SK-N-SH (cell line): ENCODE measurements around the gene MYOT. TPM values are rescaled to one million over a fixed set of nuclear protein-coding genes. Genes with fewer than 3 reads are reported as not detected.

Source experiments
- CTCF ChIA-PET: fragments of 300-600, 350-600 bp; formaldehyde crosslinking; extraction: SDS; loops from one replicate; lab custom pipeline; 2021; lab: Yijun Ruan, JAX
- POLR2A ChIA-PET: fragments of 350-600 bp; sonication (Branson Sonifier 250); formaldehyde crosslinking; extraction: SDS; loops from one replicate; lab custom pipeline; 2020; ENCODE audit warnings: antibody characterized with exemption, inconsistent platforms; lab: Yijun Ruan, JAX
- DNase-seq: peaks from one replicate; pipeline ENCODE4 v3.0.0; 2012
- H2AFZ ChIP-seq: fragments of 200-600 bp; sonication (generic); 2 replicates; pipeline ENCODE4 v1.8.1; 2016; ENCODE audit warnings: antibody characterized with exemption, mild to moderate bottlenecking, low read depth
- H3F3A ChIP-seq: fragments of 200-600 bp; sonication (generic); replicated peaks from 2 replicates; pipeline ENCODE3; 2016; ENCODE audit warnings: antibody characterized with exemption, mild to moderate bottlenecking; ENCODE audit not compliant: insufficient read depth
- H3K27ac ChIP-seq, 2 experiments: fragments of 200-500 bp in 1 of 2; fragments of 200-600 bp in 1 of 2; sonication (Bioruptor generic) in 1 of 2; sonication (generic), shearing (Covaris generic) in 1 of 2; 2 replicates each; pipeline versions ENCODE4 v1.5.1 to v1.6.1; 2014 to 2016; ENCODE audit warnings: low read depth in 2 of 2, inconsistent platforms in 1 of 2, low read length in 1 of 2, mild to moderate bottlenecking in 1 of 2, mixed read lengths in 1 of 2
- H3K27me3 ChIP-seq: fragments of 200-600 bp; sonication (generic), shearing (Covaris generic); 2 replicates; pipeline ENCODE4 v1.6.1; 2016; ENCODE audit warnings: mixed run types; ENCODE audit not compliant: insufficient read depth
- H3K36me3 ChIP-seq, 2 experiments: fragments of 200-500 bp in 1 of 2; fragments of 200-600 bp in 1 of 2; sonication (Bioruptor generic) in 1 of 2; sonication (generic) in 1 of 2; replicated peaks in 1 of 2; 2 replicates each; pipeline versions ENCODE3 to v1.5.1; 2014 to 2016; ENCODE audit warnings: low read length in 1 of 2, mild to moderate bottlenecking in 1 of 2; ENCODE audit not compliant: insufficient read depth in 2 of 2, control insufficient read depth in 1 of 2
- H3K4me1 ChIP-seq, 2 experiments: fragments of 200-500 bp in 1 of 2; fragments of 200-600 bp in 1 of 2; sonication (Bioruptor generic) in 1 of 2; sonication (generic), shearing (Covaris generic) in 1 of 2; 2 replicates each; pipeline versions ENCODE4 v1.5.1 to v1.6.1; 2014 to 2016; ENCODE audit warnings: low read depth in 1 of 2, low read length in 1 of 2, mixed run types in 1 of 2; ENCODE audit not compliant: insufficient read depth in 2 of 2, control insufficient read depth in 1 of 2
- H3K4me2 ChIP-seq: fragments of 200-600 bp; sonication (generic), shearing (Covaris generic); 2 replicates; pipeline ENCODE4 v1.6.1; 2017; ENCODE audit warnings: mixed run types
- H3K4me3 ChIP-seq, 2 experiments: fragments of 200-500 bp in 1 of 2; fragments of 200-600 bp in 1 of 2; sonication (Bioruptor generic) in 1 of 2; sonication (generic), shearing (Covaris generic) in 1 of 2; 2 replicates each; pipeline versions ENCODE4 v1.5.1 to v1.8.1; 2014 to 2016; ENCODE audit warnings: low read depth in 2 of 2, inconsistent platforms in 1 of 2, low read length in 1 of 2, mild to moderate bottlenecking in 1 of 2, mixed read lengths in 1 of 2, moderate library complexity in 1 of 2
- H3K79me2 ChIP-seq: fragments of 200-600 bp; sonication (generic); 2 replicates; pipeline ENCODE4 v1.8.1; 2017; ENCODE audit warnings: mild to moderate bottlenecking; ENCODE audit not compliant: insufficient read depth
- H3K9ac ChIP-seq: fragments of 200-600 bp; sonication (generic); 2 replicates; pipeline ENCODE4 v1.6.1; 2017; ENCODE audit warnings: mixed run types
- H3K9me2 ChIP-seq: fragments of 200-600 bp; sonication (generic); 2 replicates; pipeline ENCODE4 v1.6.1; 2017; ENCODE audit warnings: mixed run types
- H3K9me3 ChIP-seq: fragments of 200-600 bp; sonication (generic); 2 replicates; pipeline ENCODE4 v1.6.1; 2017; ENCODE audit warnings: mixed run types, mild to moderate bottlenecking, moderate library complexity
- H4K20me1 ChIP-seq: fragments of 200-600 bp; sonication (generic); 2 replicates; pipeline ENCODE4 v1.6.1; 2017; ENCODE audit warnings: mild to moderate bottlenecking, mixed run types; ENCODE audit not compliant: insufficient read depth
- EP300 ChIP-seq, 2 experiments: IDR thresholded peaks; 2 replicates each; pipeline versions ENCODE4 v1.4.0 to v1.6.1; 2012; ENCODE audit warnings: borderline replicate concordance in 1 of 2, low read depth in 1 of 2, low read length in 1 of 2
- EZH2phosphoT487 ChIP-seq: fragments of 200-600 bp; sonication (generic); IDR thresholded peaks from 2 replicates; pipeline ENCODE4 v1.6.1; 2017; ENCODE audit warnings: low read depth, mixed run types, mild to moderate bottlenecking, antibody characterized with exemption, moderate library complexity, borderline replicate concordance
- FOSL2 ChIP-seq: IDR thresholded peaks from 2 replicates; pipeline ENCODE4 v1.4.0; 2012; ENCODE audit warnings: low read depth, mild to moderate bottlenecking, moderate library complexity, borderline replicate concordance
- GABPA ChIP-seq: IDR thresholded peaks from 2 replicates; pipeline ENCODE4 v1.4.0; 2012; ENCODE audit warnings: low read depth, mild to moderate bottlenecking
- GATA2 ChIP-seq: sonication (generic); formaldehyde crosslinking; IDR thresholded peaks from 2 replicates; pipeline ENCODE4 v1.5.0; 2020; ENCODE audit warnings: mild to moderate bottlenecking, missing genetic modification reagents
- NFIC ChIP-seq: IDR thresholded peaks from 2 replicates; pipeline ENCODE4 v1.4.0; 2012; ENCODE audit warnings: borderline replicate concordance
- NRF1 ChIP-seq: IDR thresholded peaks from 2 replicates; pipeline ENCODE4 v1.6.1; 2012; ENCODE audit warnings: low read depth, mild to moderate bottlenecking, low read length
- RAD21 ChIP-seq: IDR thresholded peaks from 2 replicates; pipeline ENCODE4 v1.6.1; 2012; ENCODE audit warnings: mild to moderate bottlenecking, low read length
- RFX5 ChIP-seq: IDR thresholded peaks from 2 replicates; pipeline ENCODE4 v1.6.1; 2012; ENCODE audit warnings: mild to moderate bottlenecking, improper control_type of control experiment, low read length
- RXRA ChIP-seq: IDR thresholded peaks from 2 replicates; pipeline ENCODE4 v1.4.0; 2012; ENCODE audit warnings: low read depth, mild to moderate bottlenecking, borderline replicate concordance
- SIN3A ChIP-seq: IDR thresholded peaks from 2 replicates; pipeline ENCODE4 v1.6.1; 2012; ENCODE audit warnings: low read depth, mild to moderate bottlenecking, low read length, moderate library complexity, borderline replicate concordance
- SMC3 ChIP-seq: IDR thresholded peaks from 2 replicates; pipeline ENCODE4 v1.6.1; 2012; ENCODE audit warnings: low read depth, low read length, improper control_type of control experiment
- WGBS: methylation state at CpG from one replicate; pipeline ENCODE4 v1.1.6; 2017; ENCODE audit warnings: low lambda C conversion rate; 5-methylcytosine and 5-hydroxymethylcytosine counted together
- polyA plus RNA-seq, 3 experiments: library from polyadenylated mRNA; depleted of rRNA; stranded (reverse); fragments of >200 nt; gene quantifications; 2 replicates each; pipeline ENCODE4 v1.2.3, GENCODE V29; 2012
- TF ChIP-seq, protein P1 (sequence below): fragments of 200-600 bp; sonication (generic); IDR thresholded peaks from 2 replicates; pipeline ENCODE4 v1.6.1; 2017; ENCODE audit warnings: antibody characterized with exemption, mild to moderate bottlenecking, moderate library complexity
- TF ChIP-seq, protein P2 (sequence below): IDR thresholded peaks from 2 replicates; pipeline ENCODE4 v1.4.0; 2012; ENCODE audit warnings: low read depth, borderline replicate concordance
- TF ChIP-seq, protein P3 (sequence below): IDR thresholded peaks from 2 replicates; pipeline ENCODE4 v1.6.1; 2012; ENCODE audit warnings: mild to moderate bottlenecking, low read depth, low read length, moderate library complexity

The MYOT gene
- polyA plus RNA-seq, 1 of the 3 experiments (the other 2 are of a cell fraction) = 0.02 TPM

GRCh38 chr5:137891849-137892248 is 24.2 kb downstream of the MYOT start:
- POLR2A ChIA-PET = no interaction called here
- no peak for TF ChIP-seq SMC3
- TF ChIP-seq, protein P1, sequence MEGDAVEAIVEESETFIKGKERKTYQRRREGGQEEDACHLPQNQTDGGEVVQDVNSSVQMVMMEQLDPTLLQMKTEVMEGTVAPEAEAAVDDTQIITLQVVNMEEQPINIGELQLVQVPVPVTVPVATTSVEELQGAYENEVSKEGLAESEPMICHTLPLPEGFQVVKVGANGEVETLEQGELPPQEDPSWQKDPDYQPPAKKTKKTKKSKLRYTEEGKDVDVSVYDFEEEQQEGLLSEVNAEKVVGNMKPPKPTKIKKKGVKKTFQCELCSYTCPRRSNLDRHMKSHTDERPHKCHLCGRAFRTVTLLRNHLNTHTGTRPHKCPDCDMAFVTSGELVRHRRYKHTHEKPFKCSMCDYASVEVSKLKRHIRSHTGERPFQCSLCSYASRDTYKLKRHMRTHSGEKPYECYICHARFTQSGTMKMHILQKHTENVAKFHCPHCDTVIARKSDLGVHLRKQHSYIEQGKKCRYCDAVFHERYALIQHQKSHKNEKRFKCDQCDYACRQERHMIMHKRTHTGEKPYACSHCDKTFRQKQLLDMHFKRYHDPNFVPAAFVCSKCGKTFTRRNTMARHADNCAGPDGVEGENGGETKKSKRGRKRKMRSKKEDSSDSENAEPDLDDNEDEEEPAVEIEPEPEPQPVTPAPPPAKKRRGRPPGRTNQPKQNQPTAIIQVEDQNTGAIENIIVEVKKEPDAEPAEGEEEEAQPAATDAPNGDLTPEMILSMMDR = peak; percentile 40
- H3K79me2 ChIP-seq = peaks cover 2% of the 10 kb centered on the region
- peaks cover 0 to 18% of the 10 kb centered on the region in 2 experiments; a peak in 2 of 4 replicates for H3K4me1 ChIP-seq
- CTCF ChIA-PET = no interaction called here
- 89% methylated on average over 3 of the region's 3 CpGs for WGBS
- no peaks in the 10 kb centered on the region for H3K36me3 ChIP-seq
- peaks cover 4% of the 10 kb centered on the region for H3F3A ChIP-seq
- no peaks in the 10 kb centered on the region for H3K9me3 ChIP-seq
- no peak overlapping the region for H3K4me3 ChIP-seq
- no peak overlapping the region for H3K4me2 ChIP-seq
- no peaks in the 10 kb centered on the region for H3K27me3 ChIP-seq
- no peaks in the 10 kb centered on the region for H3K9me2 ChIP-seq
- H2AFZ ChIP-seq = no peak overlapping the region
- no peaks in the 10 kb centered on the region for H4K20me1 ChIP-seq
- no peak for DNase-seq
- no peak overlapping the region for H3K9ac ChIP-seq
- H3K27ac ChIP-seq = no peak overlapping the region

GRCh38 chr5:137894586-137894985 is 26.9 kb downstream of the MYOT start:
- no peaks in the 10 kb centered on the region for H3K36me3 ChIP-seq
- CTCF ChIA-PET = interaction anchor here (0.6 to 1.8 kb wide), 2 partner anchors 116 to 161 kb away, joined by 3 to 4 read pairs; no protein-coding TSS in a partner anchor
- DNase-seq = no peak
- POLR2A ChIA-PET = no interaction called here
- H4K20me1 ChIP-seq = no peaks in the 10 kb centered on the region
- no peaks in the 10 kb centered on the region for H3K9me3 ChIP-seq
- H3K79me2 ChIP-seq = no peaks in the 10 kb centered on the region
- H3K4me2 ChIP-seq = no peak overlapping the region
- no peak overlapping the region for H3K27ac ChIP-seq
- peaks cover 4% of the 10 kb centered on the region for H3F3A ChIP-seq
- H3K9me2 ChIP-seq = no peaks in the 10 kb centered on the region; the same call in 1 of the 2 replicates
- no peak overlapping the region for H2AFZ ChIP-seq
- no peak overlapping the region for H3K4me3 ChIP-seq
- H3K9ac ChIP-seq = no peak overlapping the region
- peaks cover 0 to 1% of the 10 kb centered on the region in 2 experiments; a peak in 1 of 4 replicates for H3K4me1 ChIP-seq
- H3K27me3 ChIP-seq = no peaks in the 10 kb centered on the region
- no peak for TF ChIP-seq RAD21
- TF ChIP-seq GATA2 (CRISPR knock-in tag) = no peak
- TF ChIP-seq RXRA = no peak
- TF ChIP-seq NRF1 = no peak
- TF ChIP-seq EZH2phosphoT487 = no peak
- TF ChIP-seq FOSL2 = no peak

DNA sequence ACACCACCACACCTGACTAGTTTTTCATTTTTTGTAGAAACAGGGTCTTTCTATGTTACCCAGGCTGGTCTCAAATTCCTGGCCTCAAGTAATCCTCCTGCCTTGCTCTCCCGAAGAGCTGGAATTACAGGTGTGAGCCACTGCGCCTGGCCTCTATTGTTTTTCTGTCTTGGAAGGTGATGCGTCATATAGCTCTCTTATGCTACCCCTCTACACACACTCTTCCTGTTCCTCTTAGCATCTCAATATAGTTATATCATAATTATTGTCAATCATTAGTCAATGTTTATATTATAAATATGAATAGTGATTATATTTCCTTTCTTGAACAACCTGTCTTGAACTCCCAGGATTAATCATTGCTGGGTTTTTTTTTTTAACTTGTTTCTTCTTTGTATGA is 28.9 kb downstream of the MYOT start:
- no peak overlapping the region for H3K27ac ChIP-seq
- H3K9me3 ChIP-seq = no peaks in the 10 kb centered on the region
- DNase-seq = no peak
- H3K4me1 ChIP-seq = no peaks in the 10 kb centered on the region
- H3K4me3 ChIP-seq = no peak overlapping the region
- H3F3A ChIP-seq = peaks cover 4% of the 10 kb centered on the region
- H3K4me2 ChIP-seq = no peak overlapping the region
- H3K79me2 ChIP-seq = no peaks in the 10 kb centered on the region
- WGBS = 98% methylated on average over 3 of the region's 3 CpGs
- no peaks in the 10 kb centered on the region; the same call in 1 of the 2 replicates for H3K9me2 ChIP-seq
- no peaks in the 10 kb centered on the region for H3K36me3 ChIP-seq
- ChIA-PET CTCF (interaction anchor here (0.7 to 4.2 kb wide), 2 partner anchors 117 to 194 kb away, joined by 3 to 15 read pairs; no protein-coding TSS in a partner anchor), POLR2A (no interaction called here)
- TF ChIP-seq RFX5 = no peak
- no peak for TF ChIP-seq GATA2 (CRISPR knock-in tag)
- TF ChIP-seq, protein P2, sequence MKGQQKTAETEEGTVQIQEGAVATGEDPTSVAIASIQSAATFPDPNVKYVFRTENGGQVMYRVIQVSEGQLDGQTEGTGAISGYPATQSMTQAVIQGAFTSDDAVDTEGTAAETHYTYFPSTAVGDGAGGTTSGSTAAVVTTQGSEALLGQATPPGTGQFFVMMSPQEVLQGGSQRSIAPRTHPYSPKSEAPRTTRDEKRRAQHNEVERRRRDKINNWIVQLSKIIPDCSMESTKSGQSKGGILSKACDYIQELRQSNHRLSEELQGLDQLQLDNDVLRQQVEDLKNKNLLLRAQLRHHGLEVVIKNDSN = no peak
- no peak for TF ChIP-seq SMC3
- TF ChIP-seq GABPA = no peak
- TF ChIP-seq SIN3A = no peak
- no peak for TF ChIP-seq FOSL2
- TF ChIP-seq NFIC = no peak
- TF ChIP-seq, protein P3, sequence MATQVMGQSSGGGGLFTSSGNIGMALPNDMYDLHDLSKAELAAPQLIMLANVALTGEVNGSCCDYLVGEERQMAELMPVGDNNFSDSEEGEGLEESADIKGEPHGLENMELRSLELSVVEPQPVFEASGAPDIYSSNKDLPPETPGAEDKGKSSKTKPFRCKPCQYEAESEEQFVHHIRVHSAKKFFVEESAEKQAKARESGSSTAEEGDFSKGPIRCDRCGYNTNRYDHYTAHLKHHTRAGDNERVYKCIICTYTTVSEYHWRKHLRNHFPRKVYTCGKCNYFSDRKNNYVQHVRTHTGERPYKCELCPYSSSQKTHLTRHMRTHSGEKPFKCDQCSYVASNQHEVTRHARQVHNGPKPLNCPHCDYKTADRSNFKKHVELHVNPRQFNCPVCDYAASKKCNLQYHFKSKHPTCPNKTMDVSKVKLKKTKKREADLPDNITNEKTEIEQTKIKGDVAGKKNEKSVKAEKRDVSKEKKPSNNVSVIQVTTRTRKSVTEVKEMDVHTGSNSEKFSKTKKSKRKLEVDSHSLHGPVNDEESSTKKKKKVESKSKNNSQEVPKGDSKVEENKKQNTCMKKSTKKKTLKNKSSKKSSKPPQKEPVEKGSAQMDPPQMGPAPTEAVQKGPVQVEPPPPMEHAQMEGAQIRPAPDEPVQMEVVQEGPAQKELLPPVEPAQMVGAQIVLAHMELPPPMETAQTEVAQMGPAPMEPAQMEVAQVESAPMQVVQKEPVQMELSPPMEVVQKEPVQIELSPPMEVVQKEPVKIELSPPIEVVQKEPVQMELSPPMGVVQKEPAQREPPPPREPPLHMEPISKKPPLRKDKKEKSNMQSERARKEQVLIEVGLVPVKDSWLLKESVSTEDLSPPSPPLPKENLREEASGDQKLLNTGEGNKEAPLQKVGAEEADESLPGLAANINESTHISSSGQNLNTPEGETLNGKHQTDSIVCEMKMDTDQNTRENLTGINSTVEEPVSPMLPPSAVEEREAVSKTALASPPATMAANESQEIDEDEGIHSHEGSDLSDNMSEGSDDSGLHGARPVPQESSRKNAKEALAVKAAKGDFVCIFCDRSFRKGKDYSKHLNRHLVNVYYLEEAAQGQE = no peak
- TF ChIP-seq EP300 (IDR thresholded peaks at IDR 0.05; ENCODE audit: borderline replicate concordance in 1 of 2, low read depth in 1 of 2, low read length in 1 of 2) = no peak
- no peaks in the 10 kb centered on the region for H3K27me3 ChIP-seq
- no peak overlapping the region for H3K9ac ChIP-seq
- H4K20me1 ChIP-seq = no peaks in the 10 kb centered on the region
- no peak overlapping the region for H2AFZ ChIP-seq
